ENCODE measurements around the gene NEK4.

NEK4 gene

GRCh38 chr3:52663098-52663497, 107.6 kb downstream of the NEK4 start:
- no peak for DNase-seq (ENCODE audit: low read depth, low spot score)

- DNase-seq (ENCODE audit: low read depth, low spot score), result no peak
These were observed 110.7 kb downstream of the NEK4 start for GRCh38 chr3:52660046-52660445.
